ENCODE data around the gene TMCC1. TPM values are rescaled to one million over a fixed set of nuclear protein-coding genes. Genes with fewer than 3 reads are reported as not detected.

TMCC1 gene
- total and polyA plus RNA-seq, 3 donors from 2014 or later = 46.0 to 119 (median 60.4) TPM

GRCh38 chr3:129735638-129736037 is 157.9 kb downstream of the TMCC1 start:
- TF ChIP-seq CTCF (IDR thresholded peaks at IDR 0.05) (no peak), POLR2A (IDR thresholded peaks at IDR 0.05) (no peak)
- no peaks in the 10 kb centered on the region for H3K9me3 ChIP-seq
- no peak for DNase-seq
- intact Hi-C loops (cut with DNase I; ENCODE audit: low total_unique reads) = no loop called here
- H3K4me3 ChIP-seq = no peak overlapping the region
- H3K27ac ChIP-seq = no peak overlapping the region
- H3K4me1 ChIP-seq = peaks cover 4% of the 10 kb centered on the region
- WGBS, 2 donors = 58 to 61% methylated on average over 4 of the region's 4 CpGs
- no peaks in the 10 kb centered on the region for H3K27me3 ChIP-seq
- no peaks in the 10 kb centered on the region for H3K36me3 ChIP-seq (ENCODE audit: low read depth, missing control alignments)

- intact Hi-C loops (cut with DNase I; ENCODE audit: low total_unique reads) = no loop called here
- H3K27ac ChIP-seq = no peak overlapping the region
- WGBS, 2 donors = 91 to 98% methylated on average over 2 of the region's 2 CpGs
Observed at GRCh38 chr3:129734449-129734848, 159.1 kb downstream of the TMCC1 start.

GRCh38 chr3:129732200-129732876 is 161.2 kb downstream of the TMCC1 start:
- H3K4me1 ChIP-seq = peaks cover 4% of the 10 kb centered on the region
- no peak for DNase-seq

More at GRCh38 chr3:129734449-129734848, 159.1 kb downstream of the TMCC1 start:
- DNase-seq = no peak
- Histone ChIP-seq H3K4me1 (peaks cover 4% of the 10 kb centered on the region), H3K36me3 (ENCODE audit: low read depth, missing control alignments) (no peaks in the 10 kb centered on the region), H3K9me3 (no peaks in the 10 kb centered on the region), H3K27me3 (no peaks in the 10 kb centered on the region), H3K4me3 (no peak overlapping the region)
- TF ChIP-seq CTCF (IDR thresholded peaks at IDR 0.05) (no peak), POLR2A (IDR thresholded peaks at IDR 0.05) (no peak)

GRCh38 chr3:129727707-129728106 is 165.8 kb downstream of the TMCC1 start:
- H3K27ac ChIP-seq = no peak overlapping the region
- H3K4me3 ChIP-seq = no peak overlapping the region
- H3K4me1 ChIP-seq = peaks cover 18% of the 10 kb centered on the region
- WGBS, 2 donors = 70 to 73% methylated on average over 2 of the region's 2 CpGs
- TF ChIP-seq CTCF (IDR thresholded peaks at IDR 0.05) (no peak), POLR2A (IDR thresholded peaks at IDR 0.05) (no peak)
- H3K9me3 ChIP-seq = no peaks in the 10 kb centered on the region
- no peak for DNase-seq
- H3K27me3 ChIP-seq = no peaks in the 10 kb centered on the region
- intact Hi-C loops (cut with DNase I; ENCODE audit: low total_unique reads) = no loop called here
- H3K36me3 ChIP-seq (ENCODE audit: low read depth, missing control alignments) = no peaks in the 10 kb centered on the region

More at GRCh38 chr3:129732200-129732876, 161.2 kb downstream of the TMCC1 start:
- Histone ChIP-seq H3K9me3 (no peaks in the 10 kb centered on the region), H3K27ac (no peak overlapping the region), H3K4me3 (no peak overlapping the region), H3K36me3 (ENCODE audit: low read depth, missing control alignments) (no peaks in the 10 kb centered on the region), H3K27me3 (no peaks in the 10 kb centered on the region)
- 88 to 94% methylated on average over 1 of the region's 1 CpG for WGBS, 2 donors
- intact Hi-C loops (cut with DNase I; ENCODE audit: low total_unique reads) = no loop called here
- no peak for TF ChIP-seq POLR2A (IDR thresholded peaks at IDR 0.05)
- no peak for TF ChIP-seq CTCF (IDR thresholded peaks at IDR 0.05)
